HL-60 (cell line): Measurements from ENCODE around the gene CLEC4M.

ENCODE experiments used
- DNase-seq, 2 experiments: peaks; one replicate each; pipeline ENCODE4 v3.0.0-alpha.2; 2010 to 2020; ENCODE audit warnings: low read depth in 1 of 2, low spot score in 1 of 2
- H3K27ac ChIP-seq: fragments of 250-450 bp; sonication (Bioruptor Pico); replicated peaks from 2 replicates; pipeline ENCODE4 v1.5.1; 2020; ENCODE audit warnings: mild to moderate bottlenecking, moderate library complexity
- H3K27me3 ChIP-seq: fragments of 250-450 bp; sonication (Bioruptor Pico); 2 replicates; pipeline ENCODE4 v1.5.1; 2021; ENCODE audit warnings: mild to moderate bottlenecking, moderate library complexity; ENCODE audit not compliant: insufficient read depth, poor library complexity, severe bottlenecking
- H3K4me3 ChIP-seq: replicated peaks from 2 replicates; pipeline ENCODE4 v1.5.1; 2011; ENCODE audit warnings: mild to moderate bottlenecking, control low read depth, low read length; ENCODE audit not compliant: insufficient read depth
- GABPA ChIP-seq: IDR thresholded peaks from 2 replicates; pipeline ENCODE4 v1.6.1; 2012; ENCODE audit warnings: low read depth
- POLR2AphosphoS5 ChIP-seq: IDR thresholded peaks from 2 replicates; pipeline ENCODE4 v1.6.1; 2012; ENCODE audit warnings: low read depth
- SPI1 ChIP-seq: IDR thresholded peaks from 2 replicates; pipeline ENCODE4 v1.6.1; 2012; ENCODE audit warnings: low read depth, mild to moderate bottlenecking, borderline replicate concordance
- TF ChIP-seq, protein P1 (sequence below): IDR thresholded peaks from 2 replicates; pipeline ENCODE4 v1.6.1; 2012; ENCODE audit warnings: low read depth; ENCODE audit not compliant: insufficient replicate concordance
- TF ChIP-seq, protein P2 (sequence below): IDR thresholded peaks from one replicate; pipeline ENCODE4 v1.5.1; 2011; ENCODE audit warnings: low read length, control low read depth, inconsistent platforms; ENCODE audit not compliant: insufficient read depth

Gene CLEC4M

DNA sequence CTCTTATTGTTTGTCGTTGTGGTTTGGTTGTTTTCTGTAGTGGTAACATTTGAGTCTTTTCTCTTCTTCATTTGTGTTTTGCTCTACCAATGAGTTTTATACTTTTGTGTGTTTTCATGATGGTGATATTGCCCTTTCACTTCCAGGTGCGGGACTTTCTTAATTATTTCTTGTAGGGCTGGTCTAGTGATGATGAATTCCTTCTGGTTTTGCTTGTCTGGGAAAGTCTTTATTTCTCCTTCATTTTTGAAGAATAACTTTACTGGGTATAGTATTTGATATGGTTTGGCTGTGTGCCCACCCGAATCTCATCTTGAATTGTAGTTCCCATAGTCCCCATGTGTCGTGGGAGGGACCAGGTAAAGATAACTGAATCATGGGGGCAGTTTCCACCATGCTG, 6.8 kb upstream of the CLEC4M start:
- DNase-seq = no peak
- no peak overlapping the region for H3K27ac ChIP-seq
- TF ChIP-seq POLR2AphosphoS5 (no peak), SPI1 (no peak), GABPA (no peak)
- TF ChIP-seq, protein P1, sequence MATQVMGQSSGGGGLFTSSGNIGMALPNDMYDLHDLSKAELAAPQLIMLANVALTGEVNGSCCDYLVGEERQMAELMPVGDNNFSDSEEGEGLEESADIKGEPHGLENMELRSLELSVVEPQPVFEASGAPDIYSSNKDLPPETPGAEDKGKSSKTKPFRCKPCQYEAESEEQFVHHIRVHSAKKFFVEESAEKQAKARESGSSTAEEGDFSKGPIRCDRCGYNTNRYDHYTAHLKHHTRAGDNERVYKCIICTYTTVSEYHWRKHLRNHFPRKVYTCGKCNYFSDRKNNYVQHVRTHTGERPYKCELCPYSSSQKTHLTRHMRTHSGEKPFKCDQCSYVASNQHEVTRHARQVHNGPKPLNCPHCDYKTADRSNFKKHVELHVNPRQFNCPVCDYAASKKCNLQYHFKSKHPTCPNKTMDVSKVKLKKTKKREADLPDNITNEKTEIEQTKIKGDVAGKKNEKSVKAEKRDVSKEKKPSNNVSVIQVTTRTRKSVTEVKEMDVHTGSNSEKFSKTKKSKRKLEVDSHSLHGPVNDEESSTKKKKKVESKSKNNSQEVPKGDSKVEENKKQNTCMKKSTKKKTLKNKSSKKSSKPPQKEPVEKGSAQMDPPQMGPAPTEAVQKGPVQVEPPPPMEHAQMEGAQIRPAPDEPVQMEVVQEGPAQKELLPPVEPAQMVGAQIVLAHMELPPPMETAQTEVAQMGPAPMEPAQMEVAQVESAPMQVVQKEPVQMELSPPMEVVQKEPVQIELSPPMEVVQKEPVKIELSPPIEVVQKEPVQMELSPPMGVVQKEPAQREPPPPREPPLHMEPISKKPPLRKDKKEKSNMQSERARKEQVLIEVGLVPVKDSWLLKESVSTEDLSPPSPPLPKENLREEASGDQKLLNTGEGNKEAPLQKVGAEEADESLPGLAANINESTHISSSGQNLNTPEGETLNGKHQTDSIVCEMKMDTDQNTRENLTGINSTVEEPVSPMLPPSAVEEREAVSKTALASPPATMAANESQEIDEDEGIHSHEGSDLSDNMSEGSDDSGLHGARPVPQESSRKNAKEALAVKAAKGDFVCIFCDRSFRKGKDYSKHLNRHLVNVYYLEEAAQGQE = no peak
- TF ChIP-seq, protein P2, sequence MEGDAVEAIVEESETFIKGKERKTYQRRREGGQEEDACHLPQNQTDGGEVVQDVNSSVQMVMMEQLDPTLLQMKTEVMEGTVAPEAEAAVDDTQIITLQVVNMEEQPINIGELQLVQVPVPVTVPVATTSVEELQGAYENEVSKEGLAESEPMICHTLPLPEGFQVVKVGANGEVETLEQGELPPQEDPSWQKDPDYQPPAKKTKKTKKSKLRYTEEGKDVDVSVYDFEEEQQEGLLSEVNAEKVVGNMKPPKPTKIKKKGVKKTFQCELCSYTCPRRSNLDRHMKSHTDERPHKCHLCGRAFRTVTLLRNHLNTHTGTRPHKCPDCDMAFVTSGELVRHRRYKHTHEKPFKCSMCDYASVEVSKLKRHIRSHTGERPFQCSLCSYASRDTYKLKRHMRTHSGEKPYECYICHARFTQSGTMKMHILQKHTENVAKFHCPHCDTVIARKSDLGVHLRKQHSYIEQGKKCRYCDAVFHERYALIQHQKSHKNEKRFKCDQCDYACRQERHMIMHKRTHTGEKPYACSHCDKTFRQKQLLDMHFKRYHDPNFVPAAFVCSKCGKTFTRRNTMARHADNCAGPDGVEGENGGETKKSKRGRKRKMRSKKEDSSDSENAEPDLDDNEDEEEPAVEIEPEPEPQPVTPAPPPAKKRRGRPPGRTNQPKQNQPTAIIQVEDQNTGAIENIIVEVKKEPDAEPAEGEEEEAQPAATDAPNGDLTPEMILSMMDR = no peak
- H3K27me3 ChIP-seq = no peaks in the 10 kb centered on the region
- H3K4me3 ChIP-seq = no peak overlapping the region

DNA sequence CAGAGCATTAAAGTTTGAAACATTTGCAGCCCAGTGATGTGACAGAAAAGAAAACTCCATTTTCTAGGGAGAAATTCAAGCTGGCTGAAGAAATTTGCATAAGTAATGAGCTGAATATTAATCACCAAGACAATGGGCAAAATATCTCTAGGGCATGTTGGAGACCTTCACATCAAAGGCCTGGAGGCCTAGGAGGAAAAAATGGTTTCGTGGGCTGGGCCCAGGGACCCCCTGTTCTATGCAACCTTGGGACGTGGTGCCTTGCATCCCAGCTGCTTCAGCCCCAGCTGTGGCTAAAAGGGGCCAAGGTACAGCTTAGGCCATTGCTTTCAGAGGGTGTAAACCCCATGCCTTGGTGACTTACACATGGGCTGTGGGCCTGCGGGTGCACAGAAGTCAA, 5.7 kb upstream of the CLEC4M start:
- no peak for DNase-seq
- TF ChIP-seq GABPA = no peak
- no peak for TF ChIP-seq POLR2AphosphoS5
- TF ChIP-seq, protein P1 = no peak
- TF ChIP-seq, protein P2 = no peak
- TF ChIP-seq SPI1 = no peak
- Histone ChIP-seq H3K27ac (no peak overlapping the region), H3K4me3 (no peak overlapping the region), H3K27me3 (no peaks in the 10 kb centered on the region)

DNA sequence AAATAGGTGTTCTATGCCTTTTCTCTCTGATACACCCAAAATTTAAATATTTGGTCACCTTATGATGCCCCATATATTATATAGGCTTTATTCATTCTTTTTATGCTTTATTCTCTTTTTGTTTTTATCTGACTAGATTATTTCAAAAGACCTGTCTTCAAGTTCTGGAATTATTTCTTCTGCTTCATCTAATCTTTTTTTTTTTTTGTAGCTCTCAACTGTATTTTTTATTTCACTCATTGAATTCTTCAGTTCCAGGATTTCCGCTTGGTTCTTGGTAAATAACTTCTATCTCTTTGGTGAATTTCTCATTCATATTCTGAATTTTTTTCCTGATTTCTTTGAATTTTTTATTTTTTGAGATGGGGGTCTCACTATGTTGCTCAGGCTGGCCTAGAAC, 3.9 kb upstream of the CLEC4M start:
- no peaks in the 10 kb centered on the region for H3K27me3 ChIP-seq
- no peak overlapping the region for H3K4me3 ChIP-seq

More for the DNA sequence above, 3.9 kb upstream of the CLEC4M start:
- H3K27ac ChIP-seq = no peak overlapping the region
- TF ChIP-seq GABPA = no peak
- TF ChIP-seq, protein P1 = no peak
- TF ChIP-seq SPI1 = no peak
- TF ChIP-seq, protein P2 = no peak
- no peak for TF ChIP-seq POLR2AphosphoS5
- DNase-seq = no peak
